ENCODE data around the gene ACBD3.

DNA sequence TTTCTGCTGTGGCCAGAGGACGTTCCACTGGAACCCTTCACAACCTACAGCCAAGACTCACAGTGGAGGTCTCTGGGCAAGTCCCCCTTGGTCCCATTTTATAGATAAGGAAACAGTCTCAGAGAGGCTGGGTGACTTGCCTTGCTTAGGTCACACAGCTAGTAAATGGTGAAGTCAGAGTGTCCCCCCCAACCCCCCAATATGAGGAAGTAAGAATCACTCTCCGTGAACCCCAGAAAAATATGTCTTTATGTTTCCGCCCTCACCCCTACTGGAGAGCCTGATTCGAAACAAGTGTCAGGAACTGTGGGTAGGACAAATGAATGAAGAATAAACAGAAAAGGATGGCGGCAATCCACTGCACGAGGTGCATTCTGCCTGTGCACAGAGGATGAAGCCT, 67.4 kb downstream of the ACBD3 start:
- TF ChIP-seq POLR2A (IDR thresholded peaks at IDR 0.05; ENCODE audit: low read depth, low read length) (no peak), POLR2AphosphoS5 (IDR thresholded peaks at IDR 0.05; ENCODE audit: low read depth, low read length) (no peak)

Measured in GM12891 (cell line).